Natural killer cell treated with Interleukin-12 subunit alpha and Interleukin-12 subunit beta and Interleukin-15 and Interleukin-18, amount 100 ng/mL, for 72 hours (primary cell): ENCODE measurements around the gene YJU2. TPM values are rescaled to one million over a fixed set of nuclear protein-coding genes. Genes with fewer than 3 reads are reported as not detected.
"Not testable (repeated sequence)": the region's sequence is repeated elsewhere in the genome, so short reads cannot be mapped to it uniquely, and the experiment has no call there.

ENCODE experiments used
- ATAC-seq, 2 donors: fragments of 150-1000 bp; cut with Tn5 transposase in 1 of 2; sonication (Bioruptor Pico), chemical (Tn5 transposase) in 1 of 2; 2 replicates each; pipeline ENCODE4 v1.10.0; 2021
- DNase-seq: peaks from one replicate; pipeline ENCODE4 v3.0.0; 2022; ENCODE audit warnings: low spot score
- H3K27ac Mint-ChIP-seq, 2 donors: 1 replicate in 1 of 2; 2 replicates in 1 of 2; pipeline ENCODE4 v1.8.0; 2022; ENCODE audit warnings: mixed read lengths in 2 of 2, mild to moderate bottlenecking in 1 of 2, moderate library complexity in 1 of 2
- H3K27me3 Mint-ChIP-seq, 2 donors: 1 replicate in 1 of 2; 2 replicates in 1 of 2; pipeline ENCODE4 v1.8.0; 2022; ENCODE audit warnings: mixed read lengths in 2 of 2
- H3K36me3 Mint-ChIP-seq: one replicate; pipeline ENCODE4 v1.8.0; 2022; ENCODE audit warnings: mixed read lengths
- H3K4me1 Mint-ChIP-seq, 2 donors: 1 replicate in 1 of 2; 2 replicates in 1 of 2; pipeline ENCODE4 v1.8.0; 2022; ENCODE audit warnings: low read depth in 2 of 2, mixed read lengths in 2 of 2, mild to moderate bottlenecking in 1 of 2
- H3K4me3 Mint-ChIP-seq: one replicate; pipeline ENCODE4 v1.8.0; 2022; ENCODE audit warnings: mixed read lengths
- H3K9me3 Mint-ChIP-seq: 2 replicates; pipeline ENCODE4 v1.8.0; 2022; ENCODE audit warnings: mixed read lengths
- total RNA-seq, 2 donors: library from RNA; stranded (reverse); gene quantifications; one replicate each; pipeline ENCODE4 v1.2.3, GENCODE V29; 2022

YJU2 gene
- total RNA-seq, 2 donors from 2014 or later = 30.2 to 33.3 TPM

DNA sequence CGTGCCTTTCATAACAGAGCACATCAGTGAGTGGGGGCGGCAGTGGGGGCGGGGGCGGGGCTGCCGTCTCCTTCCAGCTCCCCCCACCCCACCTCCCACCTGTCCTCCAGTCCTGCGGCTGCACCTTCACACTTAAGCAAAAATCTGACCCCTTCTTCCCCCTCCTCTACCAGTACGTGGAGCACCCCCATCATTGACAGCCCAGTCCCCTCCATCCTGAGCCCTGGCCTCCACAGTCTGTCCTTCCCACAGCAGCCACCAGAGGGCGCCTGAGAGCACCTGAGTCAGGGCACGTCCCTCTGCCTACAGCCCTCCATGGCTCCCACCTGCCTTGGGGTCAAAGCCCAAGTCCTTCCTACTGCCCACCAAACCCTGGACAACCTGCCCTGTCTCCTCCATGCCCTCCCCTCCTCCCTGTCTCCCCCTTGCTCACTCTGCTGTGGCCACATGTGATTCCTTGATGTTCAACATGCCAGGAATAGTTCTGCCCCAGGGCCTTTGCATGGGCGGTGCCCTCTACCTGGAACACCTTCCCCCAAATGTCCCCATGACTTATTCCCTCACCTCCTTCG lies 13.5 kb upstream of the YJU2 start:
- no peak overlapping the region for H3K27ac Mint-ChIP-seq
- ATAC-seq (no peak), DNase-seq (peak; percentile 70)
- H3K4me1 Mint-ChIP-seq = peaks cover 0 to 14% of the 10 kb centered on the region in 2 donors
- no peaks in the 10 kb centered on the region for H3K27me3 Mint-ChIP-seq
- no peaks in the 10 kb centered on the region for H3K9me3 Mint-ChIP-seq
- H3K36me3 Mint-ChIP-seq = no peaks in the 10 kb centered on the region
- peak overlapping the region; percentile 30 for H3K4me3 Mint-ChIP-seq

- H3K27me3 Mint-ChIP-seq = no peaks in the 10 kb centered on the region
- H3K4me3 Mint-ChIP-seq = no peak overlapping the region
- H3K36me3 Mint-ChIP-seq = no peaks in the 10 kb centered on the region
- no peak for ATAC-seq
- H3K9me3 Mint-ChIP-seq = no peaks in the 10 kb centered on the region
- H3K27ac Mint-ChIP-seq = no peak overlapping the region
- no peak for DNase-seq
- peaks cover 0 to 14% of the 10 kb centered on the region in 2 donors for H3K4me1 Mint-ChIP-seq
Measured at GRCh38 chr19:4234142-4234861, 12.6 kb upstream of the YJU2 start.

DNA sequence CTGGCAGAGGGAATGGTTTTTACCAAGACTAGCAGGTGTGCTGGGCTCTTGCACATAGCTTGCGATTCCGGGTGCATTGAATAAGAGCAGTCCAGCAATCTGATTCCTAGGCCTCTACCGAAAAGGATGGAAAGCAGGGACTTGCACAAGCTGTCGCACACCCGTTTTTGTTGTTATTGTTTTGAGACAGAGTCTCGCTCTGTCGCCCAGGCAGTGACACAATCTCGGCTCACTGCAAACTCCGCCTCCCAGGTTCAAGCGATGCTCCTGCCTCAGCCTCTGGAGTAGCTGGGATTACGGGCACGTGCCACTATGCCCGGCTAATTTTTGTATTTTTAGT lies 12.0 kb upstream of the YJU2 start:
- ATAC-seq (no peak), DNase-seq (no peak)
- H3K9me3 Mint-ChIP-seq = no peaks in the 10 kb centered on the region
- H3K27me3 Mint-ChIP-seq = no peaks in the 10 kb centered on the region
- no peaks in the 10 kb centered on the region for H3K36me3 Mint-ChIP-seq
- H3K27ac Mint-ChIP-seq = no peak overlapping the region
- H3K4me3 Mint-ChIP-seq = no peak overlapping the region
- peaks cover 0 to 9% of the 10 kb centered on the region in 2 donors for H3K4me1 Mint-ChIP-seq

DNA sequence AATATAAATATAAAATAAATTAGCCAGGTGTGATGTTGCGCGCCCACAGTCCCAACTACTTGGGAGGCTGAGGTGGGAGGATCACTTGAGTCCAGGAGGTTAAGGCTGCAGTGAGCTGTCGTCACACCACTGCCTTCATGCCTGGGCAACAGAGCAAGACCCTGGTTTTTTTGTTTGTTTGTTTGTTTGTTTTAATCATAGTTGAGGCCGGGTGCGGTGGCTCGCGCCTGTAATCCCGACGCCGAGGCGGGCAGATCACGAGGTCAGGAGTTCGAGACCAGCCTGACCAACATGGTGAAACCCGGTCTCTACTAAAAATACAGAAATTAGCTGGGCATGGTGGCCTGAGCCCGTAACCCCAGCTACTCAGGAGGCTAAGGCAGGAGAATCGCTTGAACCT lies 9.4 kb upstream of the YJU2 start:
- H3K27me3 Mint-ChIP-seq, H3K36me3 Mint-ChIP-seq, H3K9me3 Mint-ChIP-seq, ATAC-seq, DNase-seq, H3K27ac Mint-ChIP-seq, H3K4me3 Mint-ChIP-seq, H3K4me1 Mint-ChIP-seq: not testable (repeated sequence)

DNA sequence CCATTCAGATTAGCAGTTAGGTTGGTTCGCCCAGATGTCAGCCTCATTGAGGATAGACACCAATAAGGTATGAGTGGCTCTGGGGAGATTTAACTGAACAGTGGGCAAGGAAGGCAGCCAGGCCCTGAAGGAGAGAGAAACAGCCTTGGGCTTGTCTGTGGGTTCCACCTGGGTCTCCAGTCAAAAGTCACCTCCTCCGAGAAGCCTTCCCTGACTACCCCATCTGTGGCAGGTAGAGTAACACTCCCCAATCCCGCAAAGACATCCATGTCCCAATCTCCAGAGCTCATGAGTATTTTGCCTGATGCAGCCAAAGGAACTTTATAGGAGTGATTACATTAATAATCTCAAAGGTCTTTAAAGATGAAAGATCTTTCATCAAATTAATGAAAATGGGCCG lies 8.0 kb upstream of the YJU2 start:
- H3K27me3 Mint-ChIP-seq = no peaks in the 10 kb centered on the region
- H3K27ac Mint-ChIP-seq = no peak overlapping the region
- no peaks in the 10 kb centered on the region for H3K9me3 Mint-ChIP-seq
- H3K4me3 Mint-ChIP-seq = no peak overlapping the region
- ATAC-seq (no peak), DNase-seq (no peak)
- peaks cover 0 to 3% of the 10 kb centered on the region in 2 donors for H3K4me1 Mint-ChIP-seq
- H3K36me3 Mint-ChIP-seq = peaks cover 5% of the 10 kb centered on the region

- Mint-ChIP-seq H3K4me3 (no peak overlapping the region), H3K4me1 (peaks cover 4 to 7% of the 10 kb centered on the region in 2 donors), H3K27ac (no peak overlapping the region), H3K36me3 (peaks cover 5% of the 10 kb centered on the region), H3K9me3 (no peaks in the 10 kb centered on the region), H3K27me3 (no peaks in the 10 kb centered on the region)
- ATAC-seq (no peak), DNase-seq (no peak)
Measured at GRCh38 chr19:4241824-4242430, 5.0 kb upstream of the YJU2 start.

DNA sequence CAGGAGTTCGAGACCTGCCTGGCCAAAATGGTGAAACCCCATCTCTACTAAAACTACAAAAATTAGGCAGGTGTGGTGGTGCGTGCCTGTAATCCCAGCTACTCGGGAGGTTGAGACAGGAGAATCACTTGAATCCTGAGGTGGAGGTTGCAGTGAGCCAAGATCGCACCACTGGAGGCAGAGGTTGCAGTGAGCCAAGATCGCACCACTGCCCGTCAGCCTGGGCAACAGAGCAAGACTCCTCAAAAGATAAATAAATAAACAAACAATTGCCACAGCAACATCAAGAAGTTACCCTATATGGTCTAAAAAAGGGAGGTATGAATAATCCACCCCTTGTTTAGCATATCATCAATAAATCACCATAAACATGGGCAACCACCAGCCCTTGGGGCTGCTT lies 942 bp upstream of the YJU2 start:
- H3K27me3 Mint-ChIP-seq, DNase-seq, ATAC-seq, H3K9me3 Mint-ChIP-seq: not testable (repeated sequence)
- Mint-ChIP-seq H3K36me3 (peaks cover 18% of the 10 kb centered on the region), H3K4me1 (peaks cover 13 to 26% of the 10 kb centered on the region in 2 donors), H3K27ac (peak overlapping the region; percentile 90 to 99), H3K4me3 (peak overlapping the region; percentile 42)

DNA sequence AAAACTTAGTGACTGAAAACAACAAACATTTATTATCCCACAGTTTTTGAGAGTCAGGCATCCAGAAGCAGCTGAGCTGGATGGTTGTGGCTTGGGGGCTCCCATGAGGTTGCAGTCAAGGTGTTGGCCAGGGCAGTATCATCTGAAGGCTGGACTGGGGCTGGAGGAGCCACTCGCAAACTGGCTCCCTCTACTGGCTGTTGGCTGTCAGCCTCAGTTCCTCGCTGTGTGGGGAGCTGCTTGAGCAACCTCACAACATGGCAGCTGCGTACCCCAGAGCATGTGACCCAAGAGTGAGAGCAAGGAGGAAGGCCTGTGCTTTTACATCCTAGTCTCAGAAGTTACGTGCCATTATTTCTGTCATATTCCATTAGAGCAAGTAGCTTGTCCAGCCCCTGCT lies 9.7 kb downstream of the YJU2 start:
- H3K27ac Mint-ChIP-seq = no peak overlapping the region
- ATAC-seq = no peak

GRCh38 chr19:4257025-4257424 lies 10.1 kb downstream of the YJU2 start:
- Mint-ChIP-seq H3K9me3 (no peaks in the 10 kb centered on the region), H3K36me3 (peaks cover 12% of the 10 kb centered on the region), H3K27ac (no peak overlapping the region), H3K4me3 (no peak overlapping the region), H3K27me3 (no peaks in the 10 kb centered on the region), H3K4me1 (peaks cover 6 to 14% of the 10 kb centered on the region in 2 donors)
- no peak for ATAC-seq
- no peak for DNase-seq

More for the DNA sequence above, 9.7 kb downstream of the YJU2 start:
- peaks cover 12% of the 10 kb centered on the region for H3K36me3 Mint-ChIP-seq
- no peak for DNase-seq
- H3K4me3 Mint-ChIP-seq = no peak overlapping the region
- no peaks in the 10 kb centered on the region for H3K9me3 Mint-ChIP-seq
- peaks cover 6 to 14% of the 10 kb centered on the region in 2 donors for H3K4me1 Mint-ChIP-seq
- no peaks in the 10 kb centered on the region for H3K27me3 Mint-ChIP-seq

- DNase-seq (no peak), ATAC-seq (peak in 1 of 2 donors; percentile 55)
- Mint-ChIP-seq H3K9me3 (no peaks in the 10 kb centered on the region), H3K27me3 (no peaks in the 10 kb centered on the region), H3K4me3 (no peak overlapping the region), H3K36me3 (peaks cover 12% of the 10 kb centered on the region), H3K27ac (no peak overlapping the region), H3K4me1 (peaks cover 6 to 14% of the 10 kb centered on the region in 2 donors)
Measured at GRCh38 chr19:4258181-4258580, 11.3 kb downstream of the YJU2 start.

DNA sequence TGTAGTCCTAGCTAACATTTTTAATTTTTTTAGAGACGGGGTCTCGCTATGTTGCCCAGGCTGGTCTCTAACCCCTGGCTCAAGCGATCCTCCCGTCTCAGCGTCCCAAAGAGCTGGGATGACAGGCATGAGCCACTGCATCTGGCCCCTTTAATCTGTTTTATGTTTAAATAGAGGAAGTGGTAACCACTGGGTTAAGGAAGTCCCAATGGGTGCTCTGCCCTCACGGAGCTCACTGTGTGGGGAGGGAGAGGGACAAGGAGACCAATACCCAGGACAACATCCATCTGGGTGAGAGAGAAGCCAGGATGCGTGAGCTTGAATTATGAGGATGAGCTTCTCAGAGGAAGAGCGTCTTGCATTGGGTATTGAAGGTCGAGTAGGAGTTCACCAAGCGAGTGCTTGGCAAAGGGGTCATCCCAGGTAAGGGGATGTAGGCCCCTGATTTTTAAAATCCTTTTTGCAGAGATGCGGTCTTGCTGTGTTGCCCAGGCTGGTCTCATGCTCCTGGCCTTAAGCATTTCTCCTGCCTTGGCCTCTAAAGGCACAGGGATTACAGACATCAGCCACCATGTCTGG lies 13.8 kb downstream of the YJU2 start:
- H3K36me3 Mint-ChIP-seq = no peaks in the 10 kb centered on the region
- H3K27ac Mint-ChIP-seq = peak overlapping the region in 1 of 2 donors; percentile 39
- no peaks in the 10 kb centered on the region for H3K27me3 Mint-ChIP-seq
- H3K9me3 Mint-ChIP-seq = no peaks in the 10 kb centered on the region
- DNase-seq = no peak
- no peak for ATAC-seq
- H3K4me1 Mint-ChIP-seq = peaks cover 8 to 14% of the 10 kb centered on the region in 2 donors
- H3K4me3 Mint-ChIP-seq = no peak overlapping the region

DNA sequence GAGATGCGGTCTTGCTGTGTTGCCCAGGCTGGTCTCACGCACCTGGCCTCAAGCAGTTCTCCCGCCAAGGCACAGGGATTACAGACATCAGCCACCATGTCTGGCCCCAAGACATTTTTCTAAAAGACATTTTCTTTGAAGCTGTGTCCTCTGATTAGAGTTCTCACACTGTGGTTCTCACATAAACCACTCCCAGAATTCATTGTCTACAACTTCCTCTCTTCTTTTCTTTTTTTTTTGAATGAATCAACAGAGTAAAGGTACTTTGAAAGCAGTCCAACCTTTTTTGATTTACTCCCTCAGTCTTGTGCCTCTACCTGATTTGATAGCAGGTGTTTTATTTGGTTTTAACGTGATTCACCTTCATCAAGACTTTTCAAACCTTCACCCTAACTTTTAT lies 17.9 kb downstream of the YJU2 start:
- no peaks in the 10 kb centered on the region for H3K9me3 Mint-ChIP-seq
- peaks cover 23 to 29% of the 10 kb centered on the region in 2 donors for H3K4me1 Mint-ChIP-seq
- ATAC-seq = peak; percentile 66 to 68
- peak overlapping the region; percentile 84 for H3K4me3 Mint-ChIP-seq
- peaks cover 11% of the 10 kb centered on the region for H3K36me3 Mint-ChIP-seq
- peak overlapping the region; percentile 87 to 88 for H3K27ac Mint-ChIP-seq
- no peaks in the 10 kb centered on the region for H3K27me3 Mint-ChIP-seq
- DNase-seq = no peak

DNA sequence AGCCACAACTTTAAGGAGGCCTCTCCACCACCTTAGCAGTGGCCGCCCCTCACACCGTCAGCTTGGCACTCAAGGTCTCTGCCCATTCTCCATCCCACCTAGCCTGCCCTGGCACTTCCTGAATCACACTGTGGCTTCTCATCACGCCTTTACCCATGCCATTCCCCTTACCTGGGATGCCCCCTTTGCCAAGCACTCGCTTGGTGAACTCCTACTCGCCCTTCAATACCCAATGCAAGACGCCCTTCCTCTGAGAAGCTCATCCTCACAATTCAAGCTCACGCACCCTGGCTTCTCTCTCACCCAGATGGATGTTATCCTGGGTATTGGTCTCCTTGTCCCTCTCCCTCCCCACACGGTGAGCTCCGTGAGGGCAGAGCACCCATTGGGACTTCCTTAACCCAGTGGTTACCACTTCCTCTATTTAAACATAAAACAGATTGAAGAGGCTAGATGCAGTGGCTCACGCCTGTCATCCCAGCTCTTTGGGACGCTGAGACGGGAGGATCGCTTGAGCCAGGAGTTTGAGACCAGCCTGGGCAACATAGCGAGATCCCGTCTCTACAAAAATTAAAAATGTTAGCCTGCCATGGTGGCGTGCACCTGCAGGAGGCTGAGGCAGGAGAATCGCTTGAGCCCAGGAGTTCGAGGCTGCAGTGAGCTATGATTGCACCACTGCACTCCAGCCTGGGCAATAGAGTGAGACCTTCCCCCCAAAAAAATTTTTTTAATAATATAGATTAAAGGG lies 19.5 kb downstream of the YJU2 start:
- H3K4me3 Mint-ChIP-seq = peak overlapping the region; percentile 38
- peaks cover 23 to 26% of the 10 kb centered on the region in 2 donors for H3K4me1 Mint-ChIP-seq
- H3K27me3 Mint-ChIP-seq = no peaks in the 10 kb centered on the region
- ATAC-seq (no peak), DNase-seq (no peak)
- H3K27ac Mint-ChIP-seq = peak overlapping the region; percentile 87 to 88
- peaks cover 11% of the 10 kb centered on the region for H3K36me3 Mint-ChIP-seq
- H3K9me3 Mint-ChIP-seq = no peaks in the 10 kb centered on the region
